OCI-LY3 (cell line): ENCODE data around the gene OR5D13.
A peak's percentile ranks its signal among the peaks of the same experiment; 100 is the strongest.

ENCODE experiments used
- EZH2phosphoT487 ChIP-seq: fragments of 200-600 bp; shearing (Covaris generic); IDR thresholded peaks from 2 replicates; pipeline ENCODE4 v1.6.1; 2018; ENCODE audit warnings: antibody characterized with exemption, mixed run types, low read depth
- TF ChIP-seq, protein P1 (sequence below): fragments of 200-600, 300-600 bp; sonication (generic); IDR thresholded peaks from 2 replicates; pipeline ENCODE4 v1.5.1; 2014; ENCODE audit warnings: antibody characterized with exemption, low read length, low read depth

DNA sequence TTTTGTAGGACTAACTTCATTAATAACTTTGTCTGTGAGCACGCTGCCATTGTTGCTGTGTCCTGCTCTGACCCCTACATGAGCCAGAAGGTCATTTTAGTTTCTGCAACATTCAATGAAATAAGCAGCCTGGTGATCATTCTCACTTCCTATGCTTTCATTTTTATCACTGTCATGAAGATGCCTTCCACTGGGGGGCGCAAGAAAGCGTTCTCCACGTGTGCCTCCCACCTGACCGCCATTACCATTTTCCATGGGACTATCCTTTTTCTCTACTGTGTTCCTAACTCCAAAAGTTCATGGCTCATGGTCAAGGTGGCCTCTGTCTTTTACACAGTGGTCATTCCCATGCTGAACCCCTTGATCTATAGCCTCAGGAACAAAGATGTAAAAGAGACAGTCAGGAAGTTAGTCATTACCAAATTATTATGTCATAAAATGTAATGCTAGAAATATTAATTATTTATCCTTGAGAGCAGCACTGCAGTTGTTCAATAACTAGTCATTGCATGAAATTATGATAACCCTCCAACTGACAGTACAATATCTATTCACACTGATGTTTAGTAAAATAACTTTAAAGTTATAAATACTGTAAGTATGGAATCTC is 46.4 kb upstream of the OR5D13 start:
- TF ChIP-seq EZH2phosphoT487, result no peak
- TF ChIP-seq, protein P1, sequence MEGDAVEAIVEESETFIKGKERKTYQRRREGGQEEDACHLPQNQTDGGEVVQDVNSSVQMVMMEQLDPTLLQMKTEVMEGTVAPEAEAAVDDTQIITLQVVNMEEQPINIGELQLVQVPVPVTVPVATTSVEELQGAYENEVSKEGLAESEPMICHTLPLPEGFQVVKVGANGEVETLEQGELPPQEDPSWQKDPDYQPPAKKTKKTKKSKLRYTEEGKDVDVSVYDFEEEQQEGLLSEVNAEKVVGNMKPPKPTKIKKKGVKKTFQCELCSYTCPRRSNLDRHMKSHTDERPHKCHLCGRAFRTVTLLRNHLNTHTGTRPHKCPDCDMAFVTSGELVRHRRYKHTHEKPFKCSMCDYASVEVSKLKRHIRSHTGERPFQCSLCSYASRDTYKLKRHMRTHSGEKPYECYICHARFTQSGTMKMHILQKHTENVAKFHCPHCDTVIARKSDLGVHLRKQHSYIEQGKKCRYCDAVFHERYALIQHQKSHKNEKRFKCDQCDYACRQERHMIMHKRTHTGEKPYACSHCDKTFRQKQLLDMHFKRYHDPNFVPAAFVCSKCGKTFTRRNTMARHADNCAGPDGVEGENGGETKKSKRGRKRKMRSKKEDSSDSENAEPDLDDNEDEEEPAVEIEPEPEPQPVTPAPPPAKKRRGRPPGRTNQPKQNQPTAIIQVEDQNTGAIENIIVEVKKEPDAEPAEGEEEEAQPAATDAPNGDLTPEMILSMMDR, result peak; percentile 65
